ENCODE measurements around the gene TRIM29. TPM values are rescaled to one million over a fixed set of nuclear protein-coding genes. Genes with fewer than 3 reads are reported as not detected.

The TRIM29 gene
- total and polyA plus RNA-seq, 10 of the 15 experiments (the other 5 are each of a cell fraction or from before 2014, with no cell fraction given), result 0.08 to 0.67 (median 0.26) TPM; not detected in 5

GRCh38 chr11:120139316-120140069, 1.6 kb upstream of the TRIM29 start:
- Histone ChIP-seq H2AFZ (ENCODE audit: control insufficient read depth, low read depth, low read length) (no peak overlapping the region), H3K36me3 (ENCODE audit: control insufficient read depth in 2 of 2, insufficient read depth in 2 of 2, low read length in 1 of 2) (no peaks in the 10 kb centered on the region), H3K79me2 (ENCODE audit: control insufficient read depth, insufficient read depth, low read length) (no peaks in the 10 kb centered on the region), H3K27me3 (replicated peaks in 1 of 2; ENCODE audit: control insufficient read depth in 2 of 2, insufficient read depth in 2 of 2, low read length in 1 of 2) (peaks cover 9 to 10% of the 10 kb centered on the region in 2 experiments; a peak in 3 of 4 replicates), H3K4me3 (no peak overlapping the region), H3K4me2 (ENCODE audit: control insufficient read depth, insufficient read depth) (no peak overlapping the region), H3K9ac (ENCODE audit: control insufficient read depth, insufficient read depth, low read length) (no peak overlapping the region), H3K4me1 (ENCODE audit: control insufficient read depth, insufficient read depth, low read length) (no peaks in the 10 kb centered on the region), H3K27ac (ENCODE audit: control insufficient read depth, insufficient read depth) (no peak overlapping the region), H4K20me1 (ENCODE audit: control insufficient read depth, insufficient read depth) (no peaks in the 10 kb centered on the region), H3K9me3 (replicated peaks; ENCODE audit: control insufficient read depth, insufficient read depth, low read length) (no peaks in the 10 kb centered on the region)
- no peak for FAIRE-seq
- ATAC-seq, result no peak
- ChIA-PET SMC1A (ENCODE audit: uncharacterized antibody, unreplicated experiment) (no interaction called here), RAD21 (ENCODE audit: unreplicated experiment) (no interaction called here), CTCF (no interaction called here), POLR2A (no interaction called here)
- intact Hi-C loops (cut with micrococcal nuclease; ENCODE audit: unreplicated experiment) (no loop called here), in situ Hi-C loops (cut with MboI) (no loop called here)
- 2% methylated on average over 8 of the region's 8 CpGs for WGBS (ENCODE audit: insufficient coverage, insufficient replicate concordance, low lambda C conversion rate, missing lambda C conversion rate)
- no TSS peak for BruUV-seq (replicated peaks)
- DNase-seq (ENCODE audit: low read depth, low spot score), result no peak
- TF ChIP-seq SRF (IDR thresholded peaks at IDR 0.05; ENCODE audit: low read depth in 2 of 2, low read length in 2 of 2) (no peak), SREBF2 (IDR thresholded peaks at IDR 0.05; ENCODE audit: low read length) (no peak), NR2C2 (IDR thresholded peaks at IDR 0.05; ENCODE audit: borderline replicate concordance, control insufficient read depth, insufficient read length, low read depth) (no peak), ZNF217 (IDR thresholded peaks at IDR 0.05) (no peak), NFXL1 (IDR thresholded peaks at IDR 0.05; ENCODE audit: borderline replicate concordance) (no peak), BRCA1 (IDR thresholded peaks at IDR 0.05; ENCODE audit: low read depth, low read length) (no peak), SMAD5 (IDR thresholded peaks at IDR 0.05; ENCODE audit: low read depth) (no peak)
- TF ChIP-seq, protein P1, sequence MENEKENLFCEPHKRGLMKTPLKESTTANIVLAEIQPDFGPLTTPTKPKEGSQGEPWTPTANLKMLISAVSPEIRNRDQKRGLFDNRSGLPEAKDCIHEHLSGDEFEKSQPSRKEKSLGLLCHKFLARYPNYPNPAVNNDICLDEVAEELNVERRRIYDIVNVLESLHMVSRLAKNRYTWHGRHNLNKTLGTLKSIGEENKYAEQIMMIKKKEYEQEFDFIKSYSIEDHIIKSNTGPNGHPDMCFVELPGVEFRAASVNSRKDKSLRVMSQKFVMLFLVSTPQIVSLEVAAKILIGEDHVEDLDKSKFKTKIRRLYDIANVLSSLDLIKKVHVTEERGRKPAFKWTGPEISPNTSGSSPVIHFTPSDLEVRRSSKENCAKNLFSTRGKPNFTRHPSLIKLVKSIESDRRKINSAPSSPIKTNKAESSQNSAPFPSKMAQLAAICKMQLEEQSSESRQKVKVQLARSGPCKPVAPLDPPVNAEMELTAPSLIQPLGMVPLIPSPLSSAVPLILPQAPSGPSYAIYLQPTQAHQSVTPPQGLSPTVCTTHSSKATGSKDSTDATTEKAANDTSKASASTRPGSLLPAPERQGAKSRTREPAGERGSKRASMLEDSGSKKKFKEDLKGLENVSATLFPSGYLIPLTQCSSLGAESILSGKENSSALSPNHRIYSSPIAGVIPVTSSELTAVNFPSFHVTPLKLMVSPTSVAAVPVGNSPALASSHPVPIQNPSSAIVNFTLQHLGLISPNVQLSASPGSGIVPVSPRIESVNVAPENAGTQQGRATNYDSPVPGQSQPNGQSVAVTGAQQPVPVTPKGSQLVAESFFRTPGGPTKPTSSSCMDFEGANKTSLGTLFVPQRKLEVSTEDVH (IDR thresholded peaks at IDR 0.05; ENCODE audit: low read depth, partially characterized antibody), result no peak
